Measurements from ENCODE around the gene OXNAD1. TPM values are rescaled to one million over a fixed set of nuclear protein-coding genes. Genes with fewer than 3 reads are reported as not detected.

Gene OXNAD1
- total and polyA plus RNA-seq, 10 of the 15 experiments (the other 5 are each of a cell fraction or from before 2014, with no cell fraction given) = 5.6 to 27.8 (median 16.2) TPM

DNA sequence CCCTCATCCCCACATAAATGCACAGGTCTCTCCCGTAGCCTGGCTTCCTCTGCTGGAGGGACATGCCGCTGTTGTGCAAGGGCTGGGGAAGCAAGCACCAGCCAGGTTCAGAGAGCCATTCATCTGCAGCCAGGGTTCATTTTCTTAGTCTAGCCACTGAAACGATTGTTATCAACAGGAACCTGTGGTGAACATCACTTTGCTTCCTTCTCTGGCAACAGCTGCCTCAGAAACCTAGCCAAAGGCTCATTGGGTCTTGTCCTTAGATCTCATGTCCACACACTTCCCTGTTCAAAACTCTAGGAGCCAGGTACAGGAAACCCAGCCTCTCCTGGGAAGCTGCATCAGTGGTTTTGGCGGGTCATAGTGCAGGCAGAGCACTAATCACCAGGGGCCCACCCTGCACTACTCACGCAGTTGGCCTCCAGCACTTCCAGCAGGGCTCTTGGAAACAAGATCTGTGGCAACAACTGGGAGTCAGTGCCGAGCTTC lies 47.0 kb downstream of the OXNAD1 start:
- ChIA-PET RAD21 (ENCODE audit: unreplicated experiment) (interaction anchor here (1.1 to 1.6 kb wide), 3 partner anchors 21 to 238 kb away, joined by 3 to 7 read pairs (median 3); no protein-coding TSS in a partner anchor), CTCF (interaction anchor here (1.0 to 2.7 kb wide), 7 partner anchors 11 to 23 kb away, joined by 3 to 9 read pairs (median 3); no protein-coding TSS in a partner anchor), POLR2A (interaction anchor here (0.6 to 1.1 kb wide), 5 partner anchors 12 to 1355 kb away, joined by 3 to 6 read pairs (median 4); no protein-coding TSS in a partner anchor), SMC1A (ENCODE audit: uncharacterized antibody, unreplicated experiment) (interaction anchor here (1.1 to 4.0 kb wide), 6 partner anchors 8 to 238 kb away, joined by 3 to 20 read pairs (median 8); no protein-coding TSS in a partner anchor)
- FAIRE-seq = peak; percentile 93
- H3K27me3 ChIP-seq (replicated peaks in 1 of 2; ENCODE audit: control insufficient read depth in 2 of 2, insufficient read depth in 2 of 2, low read length in 1 of 2) = no peaks in the 10 kb centered on the region
- H3K4me3 ChIP-seq = no peak overlapping the region
- peak; percentile 66 for ATAC-seq
- H3K9me3 ChIP-seq (replicated peaks; ENCODE audit: control insufficient read depth, insufficient read depth, low read length) = no peaks in the 10 kb centered on the region
- no peaks in the 10 kb centered on the region for H4K20me1 ChIP-seq (ENCODE audit: control insufficient read depth, insufficient read depth)
- TSS peak; percentile 1 for BruUV-seq (replicated peaks)
- no peak for DNase-seq (ENCODE audit: low read depth, low spot score)
- peaks cover 24% of the 10 kb centered on the region for H3K4me1 ChIP-seq (ENCODE audit: control insufficient read depth, insufficient read depth, low read length)
- H3K36me3 ChIP-seq (ENCODE audit: control insufficient read depth in 2 of 2, insufficient read depth in 2 of 2, low read length in 1 of 2) = peaks cover 14 to 24% of the 10 kb centered on the region in 2 experiments
- WGBS (ENCODE audit: insufficient coverage, insufficient replicate concordance, low lambda C conversion rate, missing lambda C conversion rate) = 38% methylated on average over 6 of the region's 6 CpGs
- no peak overlapping the region for H2AFZ ChIP-seq (ENCODE audit: control insufficient read depth, low read depth, low read length)
- H3K79me2 ChIP-seq (ENCODE audit: control insufficient read depth, insufficient read depth, low read length) = no peaks in the 10 kb centered on the region
- H3K27ac ChIP-seq (ENCODE audit: control insufficient read depth, insufficient read depth) = no peak overlapping the region; the same call in 1 of the 2 replicates
- H3K9ac ChIP-seq (ENCODE audit: control insufficient read depth, insufficient read depth, low read length) = no peak overlapping the region
- intact Hi-C loops (cut with micrococcal nuclease; ENCODE audit: unreplicated experiment) = no loop called here
- no peak overlapping the region for H3K4me2 ChIP-seq (ENCODE audit: control insufficient read depth, insufficient read depth)
- in situ Hi-C loops (cut with MboI) = no loop called here
- peak; percentile 95 for TF ChIP-seq RFX5 (IDR thresholded peaks at IDR 0.05; ENCODE audit: low read depth, low read length)
- 0 out of 2 replicates have a peak, but pooled peaks have one; percentile 36 for TF ChIP-seq CREB1 (IDR thresholded peaks at IDR 0.05; ENCODE audit: low read depth)
- TF ChIP-seq, protein P1, sequence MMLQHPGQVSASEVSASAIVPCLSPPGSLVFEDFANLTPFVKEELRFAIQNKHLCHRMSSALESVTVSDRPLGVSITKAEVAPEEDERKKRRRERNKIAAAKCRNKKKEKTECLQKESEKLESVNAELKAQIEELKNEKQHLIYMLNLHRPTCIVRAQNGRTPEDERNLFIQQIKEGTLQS (IDR thresholded peaks at IDR 0.05; ENCODE audit: borderline replicate concordance, extremely low read depth, low read depth, low read length) = no peak
- TF ChIP-seq TARDBP (IDR thresholded peaks at IDR 0.05; ENCODE audit: borderline replicate concordance) = no peak
- TF ChIP-seq NFXL1 (IDR thresholded peaks at IDR 0.05; ENCODE audit: borderline replicate concordance) = no peak
- no peak for TF ChIP-seq SIX5 (IDR thresholded peaks at IDR 0.05; ENCODE audit: low read depth, low read length, severe bottlenecking)
- TF ChIP-seq ZSCAN29 (IDR thresholded peaks at IDR 0.05) = no peak
- TF ChIP-seq EED (IDR thresholded peaks at IDR 0.05; ENCODE audit: low read depth) = 0 out of 2 replicates have a peak, but pooled peaks have one; percentile 34
- TF ChIP-seq IKZF1 (conservative IDR thresholded peaks at IDR 0.05) = 0 out of 2 replicates have a peak, but pooled peaks have one; percentile 26
- TF ChIP-seq TAF1 (IDR thresholded peaks at IDR 0.05; ENCODE audit: borderline replicate concordance, low read depth, low read length) = no peak
- TF ChIP-seq PAX5 (IDR thresholded peaks at IDR 0.05; ENCODE audit: borderline replicate concordance, low read depth, low read length) = 0 out of 2 replicates have a peak, but pooled peaks have one; percentile 12
- no peak for TF ChIP-seq PKNOX1 (IDR thresholded peaks at IDR 0.05)
- no peak for TF ChIP-seq HCFC1 (IDR thresholded peaks at IDR 0.05; ENCODE audit: low read length)
- TF ChIP-seq PML (IDR thresholded peaks at IDR 0.05; ENCODE audit: low read length) = peak; percentile 69; the same call in 1 of the 2 replicates
- no peak for TF ChIP-seq ZNF592 (IDR thresholded peaks at IDR 0.05)
- TF ChIP-seq CBX3 (IDR thresholded peaks at IDR 0.05; ENCODE audit: borderline replicate concordance, low read depth) = no peak
